Measurements from ENCODE around the gene DIAPH3.

GRCh38 chr13:59744747-59745391 lies 418.9 kb downstream of the DIAPH3 start:
- TF ChIP-seq CTCF (IDR thresholded peaks at IDR 0.05) (no peak), POLR2A (IDR thresholded peaks at IDR 0.05) (no peak)
